Measurements from ENCODE around the gene OMD.

DNA sequence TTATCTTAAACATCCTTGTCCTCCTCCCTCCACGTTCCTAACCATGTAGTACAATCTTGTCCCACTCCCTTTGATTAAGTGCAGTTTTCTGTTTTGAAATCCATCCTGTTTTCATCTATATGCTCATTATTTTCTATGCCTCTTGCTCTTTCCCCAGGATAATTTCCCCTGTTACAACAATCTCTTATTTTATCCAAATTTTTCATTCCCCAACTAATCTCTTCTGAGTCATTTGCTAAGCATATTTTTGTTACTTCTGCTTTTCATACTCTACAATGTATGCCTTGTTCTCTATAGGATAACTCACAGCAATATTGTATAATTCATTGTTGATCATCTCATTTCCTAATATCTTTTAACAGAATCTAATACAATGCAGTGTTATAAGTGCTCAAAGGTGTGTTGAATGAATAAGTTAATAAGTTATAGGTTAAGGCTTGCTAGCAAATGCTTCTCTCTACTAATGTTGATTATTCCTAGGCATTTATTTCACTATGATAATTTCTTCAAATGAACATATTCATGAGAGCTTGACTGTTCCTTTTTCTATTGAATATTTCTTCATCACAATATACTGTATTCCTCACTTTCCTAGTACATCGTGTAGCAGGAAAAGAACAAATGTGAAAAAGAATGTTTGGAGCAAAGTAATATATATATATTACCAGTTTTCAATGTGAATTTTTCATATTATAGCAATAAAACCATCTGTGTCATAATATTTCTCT is 1.5 kb downstream of the OMD start:
- TF ChIP-seq POLR2A (IDR thresholded peaks at IDR 0.05; ENCODE audit: low read length) = no peak
- no peak for TF ChIP-seq GATA1 (IDR thresholded peaks at IDR 0.05; ENCODE audit: low read depth, low read length)

Measured in erythroblast (primary cell).